Bronchial epithelial cell (primary cell): ENCODE data around the gene CYS1. TPM values are rescaled to one million over a fixed set of nuclear protein-coding genes. Genes with fewer than 3 reads are reported as not detected.

Source experiments
- DNase-seq: peaks from one replicate; pipeline ENCODE4 v3.0.0-alpha.2; 2010; ENCODE audit warnings: low read depth
- FAIRE-seq: peaks from 2 replicates; lab custom pipeline; 2011; peaks lifted over from hg19 to GRCh38; lab: Jason Lieb, UNC
- H3K27me3 ChIP-seq: 2 replicates; pipeline ENCODE4 v1.5.1; 2011; ENCODE audit warnings: low read length; ENCODE audit not compliant: control insufficient read depth, insufficient read depth
- H3K36me3 ChIP-seq: 2 replicates; pipeline ENCODE4 v1.5.1; 2011; ENCODE audit warnings: low read length; ENCODE audit not compliant: control insufficient read depth, insufficient read depth
- H3K4me3 ChIP-seq: 2 replicates; pipeline ENCODE4 v1.5.1; 2011; ENCODE audit warnings: mild to moderate bottlenecking, low read depth, low read length, control low read depth
- total RNA-seq: library from RNA; depleted of rRNA; stranded (reverse); fragments of >200 nt; gene quantifications from 2 replicates; pipeline ENCODE4 v1.2.1, GENCODE V29; 2014
- TF ChIP-seq, protein P1 (sequence below): IDR thresholded peaks from 2 replicates; pipeline ENCODE4 v1.5.1; 2011; ENCODE audit warnings: mild to moderate bottlenecking, moderate library complexity, low read length, control low read depth, inconsistent platforms; ENCODE audit not compliant: insufficient read depth, severe bottlenecking

Gene CYS1
- total RNA-seq, 1 donor from 2014 or later: 0.26 TPM

- Histone ChIP-seq H3K27me3 (no peaks in the 10 kb centered on the region), H3K36me3 (no peaks in the 10 kb centered on the region), H3K4me3 (no peak overlapping the region)
- TF ChIP-seq, protein P1, sequence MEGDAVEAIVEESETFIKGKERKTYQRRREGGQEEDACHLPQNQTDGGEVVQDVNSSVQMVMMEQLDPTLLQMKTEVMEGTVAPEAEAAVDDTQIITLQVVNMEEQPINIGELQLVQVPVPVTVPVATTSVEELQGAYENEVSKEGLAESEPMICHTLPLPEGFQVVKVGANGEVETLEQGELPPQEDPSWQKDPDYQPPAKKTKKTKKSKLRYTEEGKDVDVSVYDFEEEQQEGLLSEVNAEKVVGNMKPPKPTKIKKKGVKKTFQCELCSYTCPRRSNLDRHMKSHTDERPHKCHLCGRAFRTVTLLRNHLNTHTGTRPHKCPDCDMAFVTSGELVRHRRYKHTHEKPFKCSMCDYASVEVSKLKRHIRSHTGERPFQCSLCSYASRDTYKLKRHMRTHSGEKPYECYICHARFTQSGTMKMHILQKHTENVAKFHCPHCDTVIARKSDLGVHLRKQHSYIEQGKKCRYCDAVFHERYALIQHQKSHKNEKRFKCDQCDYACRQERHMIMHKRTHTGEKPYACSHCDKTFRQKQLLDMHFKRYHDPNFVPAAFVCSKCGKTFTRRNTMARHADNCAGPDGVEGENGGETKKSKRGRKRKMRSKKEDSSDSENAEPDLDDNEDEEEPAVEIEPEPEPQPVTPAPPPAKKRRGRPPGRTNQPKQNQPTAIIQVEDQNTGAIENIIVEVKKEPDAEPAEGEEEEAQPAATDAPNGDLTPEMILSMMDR: no peak
- DNase-seq (no peak), FAIRE-seq (no peak)
Observed at GRCh38 chr2:10067881-10068280, 12.3 kb downstream of the CYS1 start.

- no peak for DNase-seq
- H3K4me3 ChIP-seq: no peak overlapping the region
- TF ChIP-seq, protein P1: no peak
- no peaks in the 10 kb centered on the region for H3K27me3 ChIP-seq
- FAIRE-seq: no peak
- H3K36me3 ChIP-seq: no peaks in the 10 kb centered on the region
Observed at GRCh38 chr2:10067330-10067729, 12.9 kb downstream of the CYS1 start.

GRCh38 chr2:10065773-10066055 is 14.5 kb downstream of the CYS1 start:
- TF ChIP-seq, protein P1: no peak
- peak; percentile 43 for FAIRE-seq

GRCh38 chr2:10064932-10065772 is 15.1 kb downstream of the CYS1 start:
- H3K36me3 ChIP-seq: no peaks in the 10 kb centered on the region
- FAIRE-seq: no peak
- no peak overlapping the region for H3K4me3 ChIP-seq
- peaks cover 1% of the 10 kb centered on the region for H3K27me3 ChIP-seq
- TF ChIP-seq, protein P1: no peak
- no peak for DNase-seq

More at GRCh38 chr2:10065773-10066055, 14.5 kb downstream of the CYS1 start:
- no peaks in the 10 kb centered on the region for H3K36me3 ChIP-seq
- H3K27me3 ChIP-seq: no peaks in the 10 kb centered on the region
- H3K4me3 ChIP-seq: no peak overlapping the region
- DNase-seq: no peak

GRCh38 chr2:10063566-10063965 is 16.6 kb downstream of the CYS1 start:
- TF ChIP-seq, protein P1: no peak
- Histone ChIP-seq H3K27me3 (peaks cover 1% of the 10 kb centered on the region), H3K36me3 (no peaks in the 10 kb centered on the region), H3K4me3 (no peak overlapping the region)
- DNase-seq: no peak
- FAIRE-seq: no peak
